Esophagus squamous epithelium (tissue), 4 donors: Measurements from ENCODE around the gene C12orf42.

Experiments used
- CTCF ChIP-seq, 6 experiments: fragments of 450-650 bp in 4 of 6; fragments of 200-600 bp in 2 of 6; sonication (generic) in 2 of 6; IDR thresholded peaks; one replicate each; pipeline ENCODE4 v1.5.1; 2016 to 2019; ENCODE audit warnings: antibody characterized with exemption in 6 of 6, mild to moderate bottlenecking in 4 of 6, moderate library complexity in 4 of 6
- POLR2A ChIP-seq, 4 donors: fragments of 450-650 bp; IDR thresholded peaks; one replicate each; pipeline ENCODE4 v1.6.1; 2017; ENCODE audit warnings: antibody characterized with exemption in 4 of 4, mild to moderate bottlenecking in 4 of 4, moderate library complexity in 3 of 4

- TF ChIP-seq CTCF (IDR thresholded peaks at IDR 0.05) (no peak), POLR2A (IDR thresholded peaks at IDR 0.05) (no peak)
Measured at GRCh38 chr12:103399986-103400385, 95.8 kb downstream of the C12orf42 start.
